ENCODE data around the gene CAPN10.

Gene CAPN10

GRCh38 chr2:240575101-240575965 is 11.2 kb upstream of the CAPN10 start:
- H3K4me3 ChIP-seq, result no peak overlapping the region
- no peaks in the 10 kb centered on the region for H3K36me3 ChIP-seq (ENCODE audit: insufficient read depth, low read length)
- no peak overlapping the region for H3K27ac ChIP-seq
- H3K9ac ChIP-seq (ENCODE audit: insufficient read length), result no peak overlapping the region
- H3K9me3 ChIP-seq (ENCODE audit: low read depth, low read length), result no peaks in the 10 kb centered on the region
- TF ChIP-seq POLR2AphosphoS5 (IDR thresholded peaks at IDR 0.05; ENCODE audit: borderline replicate concordance, low read depth, low read length) (no peak), EZH2 (IDR thresholded peaks at IDR 0.05) (no peak), FOXP2 (optimal IDR thresholded peaks at IDR 0.05; ENCODE audit: control extremely low read depth, extremely low read length, insufficient read depth) (no peak)
- DNase-seq (ENCODE audit: low read depth, low spot score), result no peak

GRCh38 chr2:240576036-240576435 is 10.5 kb upstream of the CAPN10 start:
- H3K9me3 ChIP-seq (ENCODE audit: low read depth, low read length), result no peaks in the 10 kb centered on the region

GRCh38 chr2:240576436-240577205 is 9.9 kb upstream of the CAPN10 start:
- Histone ChIP-seq H3K9ac (ENCODE audit: insufficient read length) (no peak overlapping the region), H3K36me3 (ENCODE audit: insufficient read depth, low read length) (peaks cover 5% of the 10 kb centered on the region; the same call in 1 of the 2 replicates), H3K9me3 (ENCODE audit: low read depth, low read length) (no peaks in the 10 kb centered on the region), H3K4me3 (no peak overlapping the region), H3K27ac (no peak overlapping the region)
- TF ChIP-seq EZH2 (IDR thresholded peaks at IDR 0.05) (no peak), POLR2AphosphoS5 (IDR thresholded peaks at IDR 0.05; ENCODE audit: borderline replicate concordance, low read depth, low read length) (no peak), FOXP2 (optimal IDR thresholded peaks at IDR 0.05; ENCODE audit: control extremely low read depth, extremely low read length, insufficient read depth) (no peak)
- no peak for DNase-seq (ENCODE audit: low read depth, low spot score)

More at GRCh38 chr2:240576036-240576435, 10.5 kb upstream of the CAPN10 start:
- Histone ChIP-seq H3K36me3 (ENCODE audit: insufficient read depth, low read length) (peaks cover 2% of the 10 kb centered on the region; the same call in 1 of the 2 replicates), H3K9ac (ENCODE audit: insufficient read length) (no peak overlapping the region), H3K27ac (no peak overlapping the region), H3K4me3 (no peak overlapping the region)
- no peak for TF ChIP-seq POLR2AphosphoS5 (IDR thresholded peaks at IDR 0.05; ENCODE audit: borderline replicate concordance, low read depth, low read length)
- no peak for TF ChIP-seq FOXP2 (optimal IDR thresholded peaks at IDR 0.05; ENCODE audit: control extremely low read depth, extremely low read length, insufficient read depth)
- no peak for TF ChIP-seq EZH2 (IDR thresholded peaks at IDR 0.05)
- no peak for DNase-seq (ENCODE audit: low read depth, low spot score)

- no peak for TF ChIP-seq FOXP2 (optimal IDR thresholded peaks at IDR 0.05; ENCODE audit: control extremely low read depth, extremely low read length, insufficient read depth)
- TF ChIP-seq POLR2AphosphoS5 (IDR thresholded peaks at IDR 0.05; ENCODE audit: borderline replicate concordance, low read depth, low read length), result no peak
- TF ChIP-seq EZH2 (IDR thresholded peaks at IDR 0.05), result no peak
- peaks cover 5% of the 10 kb centered on the region; the same call in 1 of the 2 replicates for H3K36me3 ChIP-seq (ENCODE audit: insufficient read depth, low read length)
- no peak overlapping the region for H3K4me3 ChIP-seq
- DNase-seq (ENCODE audit: low read depth, low spot score), result no peak
- no peak overlapping the region for H3K27ac ChIP-seq
- no peak overlapping the region for H3K9ac ChIP-seq (ENCODE audit: insufficient read length)
- no peaks in the 10 kb centered on the region for H3K9me3 ChIP-seq (ENCODE audit: low read depth, low read length)
Measured at GRCh38 chr2:240577281-240578109, 9.0 kb upstream of the CAPN10 start.

GRCh38 chr2:240578110-240578450 is 8.5 kb upstream of the CAPN10 start:
- H3K36me3 ChIP-seq (ENCODE audit: insufficient read depth, low read length), result peaks cover 5% of the 10 kb centered on the region; the same call in 1 of the 2 replicates
- H3K4me3 ChIP-seq, result no peak overlapping the region
- H3K9me3 ChIP-seq (ENCODE audit: low read depth, low read length), result no peaks in the 10 kb centered on the region
- no peak for DNase-seq (ENCODE audit: low read depth, low spot score)
- TF ChIP-seq POLR2AphosphoS5 (IDR thresholded peaks at IDR 0.05; ENCODE audit: borderline replicate concordance, low read depth, low read length), result no peak
- no peak for TF ChIP-seq FOXP2 (optimal IDR thresholded peaks at IDR 0.05; ENCODE audit: control extremely low read depth, extremely low read length, insufficient read depth)
- TF ChIP-seq EZH2 (IDR thresholded peaks at IDR 0.05), result no peak
- H3K27ac ChIP-seq, result no peak overlapping the region
- H3K9ac ChIP-seq (ENCODE audit: insufficient read length), result no peak overlapping the region

- no peak overlapping the region for H3K9ac ChIP-seq (ENCODE audit: insufficient read length)
- H3K36me3 ChIP-seq (ENCODE audit: insufficient read depth, low read length), result peaks cover 5% of the 10 kb centered on the region; the same call in 1 of the 2 replicates
- no peak for TF ChIP-seq EZH2 (IDR thresholded peaks at IDR 0.05)
- no peak for TF ChIP-seq FOXP2 (optimal IDR thresholded peaks at IDR 0.05; ENCODE audit: control extremely low read depth, extremely low read length, insufficient read depth)
- TF ChIP-seq POLR2AphosphoS5 (IDR thresholded peaks at IDR 0.05; ENCODE audit: borderline replicate concordance, low read depth, low read length), result no peak
Measured at GRCh38 chr2:240578488-240578887, 8.0 kb upstream of the CAPN10 start.

GRCh38 chr2:240579071-240579762 is 7.3 kb upstream of the CAPN10 start:
- Histone ChIP-seq H3K9ac (ENCODE audit: insufficient read length) (no peak overlapping the region), H3K36me3 (ENCODE audit: insufficient read depth, low read length) (peaks cover 5% of the 10 kb centered on the region; the same call in 1 of the 2 replicates), H3K27ac (no peak overlapping the region), H3K9me3 (ENCODE audit: low read depth, low read length) (no peaks in the 10 kb centered on the region), H3K4me3 (no peak overlapping the region)
- no peak for TF ChIP-seq EZH2 (IDR thresholded peaks at IDR 0.05)
- TF ChIP-seq POLR2AphosphoS5 (IDR thresholded peaks at IDR 0.05; ENCODE audit: borderline replicate concordance, low read depth, low read length), result no peak
- TF ChIP-seq FOXP2 (optimal IDR thresholded peaks at IDR 0.05; ENCODE audit: control extremely low read depth, extremely low read length, insufficient read depth), result no peak
- no peak for DNase-seq (ENCODE audit: low read depth, low spot score)

More at GRCh38 chr2:240578488-240578887, 8.0 kb upstream of the CAPN10 start:
- Histone ChIP-seq H3K9me3 (ENCODE audit: low read depth, low read length) (no peaks in the 10 kb centered on the region), H3K4me3 (no peak overlapping the region), H3K27ac (no peak overlapping the region)
- DNase-seq (ENCODE audit: low read depth, low spot score), result no peak
